GM21360 (cell line): ENCODE data around the gene RPS6KA2.

Experiments used
- ATAC-seq: cut with Tn5 transposase; IDR thresholded peaks from one replicate; pipeline ENCODE4 v1.9.1; 2021; ENCODE audit warnings: mild to moderate bottlenecking, moderate library complexity; ENCODE audit not compliant: unreplicated experiment

Gene RPS6KA2

GRCh38 chr6:166436195-166437139 lies 190.6 kb downstream of the RPS6KA2 start:
- ATAC-seq: no peak

- ATAC-seq: peak; percentile 62
Measured at GRCh38 chr6:166435574-166435973, 191.5 kb downstream of the RPS6KA2 start.

GRCh38 chr6:166434336-166434735 lies 192.7 kb downstream of the RPS6KA2 start:
- ATAC-seq: no peak

- ATAC-seq: no peak
Measured at GRCh38 chr6:166433096-166433495, 194.0 kb downstream of the RPS6KA2 start.

- no peak for ATAC-seq
Measured at GRCh38 chr6:166430269-166430668, 196.8 kb downstream of the RPS6KA2 start.

- no peak for ATAC-seq
Measured at GRCh38 chr6:166424431-166424830, 202.6 kb downstream of the RPS6KA2 start.

GRCh38 chr6:166423781-166424180 lies 203.3 kb downstream of the RPS6KA2 start:
- ATAC-seq: no peak

- no peak for ATAC-seq
Measured at GRCh38 chr6:166423051-166423745, 203.9 kb downstream of the RPS6KA2 start.

GRCh38 chr6:166422201-166422940 lies 204.7 kb downstream of the RPS6KA2 start:
- no peak for ATAC-seq

- ATAC-seq: no peak
Measured at GRCh38 chr6:166420351-166420750, 206.7 kb downstream of the RPS6KA2 start.

- peak; percentile 8 for ATAC-seq
Measured at GRCh38 chr6:166419717-166420116, 207.3 kb downstream of the RPS6KA2 start.

- peak; percentile 82 for ATAC-seq
Measured at GRCh38 chr6:166419286-166419685, 207.8 kb downstream of the RPS6KA2 start.

GRCh38 chr6:166418691-166419143 lies 208.3 kb downstream of the RPS6KA2 start:
- no peak for ATAC-seq

GRCh38 chr6:166417285-166417691 lies 209.8 kb downstream of the RPS6KA2 start:
- no peak for ATAC-seq

- no peak for ATAC-seq
Measured at GRCh38 chr6:166415833-166416347, 211.2 kb downstream of the RPS6KA2 start.

GRCh38 chr6:166415306-166415705 lies 211.7 kb downstream of the RPS6KA2 start:
- no peak for ATAC-seq

GRCh38 chr6:166413491-166413951 lies 213.5 kb downstream of the RPS6KA2 start:
- no peak for ATAC-seq

GRCh38 chr6:166412911-166413384 lies 214.1 kb downstream of the RPS6KA2 start:
- no peak for ATAC-seq

GRCh38 chr6:166412156-166412910 lies 214.7 kb downstream of the RPS6KA2 start:
- no peak for ATAC-seq

GRCh38 chr6:166411721-166412151 lies 215.3 kb downstream of the RPS6KA2 start:
- no peak for ATAC-seq
